ENCODE data around the gene DNMBP.

DNA sequence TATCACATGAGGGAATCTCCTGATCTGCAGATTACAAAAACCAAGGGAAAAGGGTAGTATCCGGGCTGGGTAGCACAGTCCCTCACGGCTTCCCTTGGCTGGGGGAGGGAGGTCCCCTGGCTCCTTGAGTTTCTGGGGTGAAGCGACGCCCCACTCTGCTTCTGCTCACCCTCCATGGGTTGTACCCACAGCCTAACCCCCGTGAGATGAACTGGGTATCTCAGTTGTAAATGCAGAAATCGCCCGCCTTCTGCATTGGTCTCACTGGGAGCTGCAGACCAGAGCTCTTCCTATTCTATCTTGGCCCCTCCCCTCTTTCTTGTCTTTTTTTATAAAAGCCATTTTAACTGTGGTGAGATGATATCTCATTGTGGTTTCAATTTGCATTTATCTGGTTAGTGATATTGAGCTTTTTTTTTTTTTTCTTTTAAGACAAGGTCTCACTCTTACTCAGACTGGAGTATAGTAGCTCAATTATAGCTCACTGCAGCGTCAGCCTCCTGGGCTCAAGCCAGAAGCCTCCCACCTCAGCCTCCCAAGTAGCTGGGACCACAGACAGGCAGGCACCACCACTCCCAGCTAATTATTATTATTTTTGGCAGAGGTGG, 139.5 kb downstream of the DNMBP start:
- TF ChIP-seq, protein P1, sequence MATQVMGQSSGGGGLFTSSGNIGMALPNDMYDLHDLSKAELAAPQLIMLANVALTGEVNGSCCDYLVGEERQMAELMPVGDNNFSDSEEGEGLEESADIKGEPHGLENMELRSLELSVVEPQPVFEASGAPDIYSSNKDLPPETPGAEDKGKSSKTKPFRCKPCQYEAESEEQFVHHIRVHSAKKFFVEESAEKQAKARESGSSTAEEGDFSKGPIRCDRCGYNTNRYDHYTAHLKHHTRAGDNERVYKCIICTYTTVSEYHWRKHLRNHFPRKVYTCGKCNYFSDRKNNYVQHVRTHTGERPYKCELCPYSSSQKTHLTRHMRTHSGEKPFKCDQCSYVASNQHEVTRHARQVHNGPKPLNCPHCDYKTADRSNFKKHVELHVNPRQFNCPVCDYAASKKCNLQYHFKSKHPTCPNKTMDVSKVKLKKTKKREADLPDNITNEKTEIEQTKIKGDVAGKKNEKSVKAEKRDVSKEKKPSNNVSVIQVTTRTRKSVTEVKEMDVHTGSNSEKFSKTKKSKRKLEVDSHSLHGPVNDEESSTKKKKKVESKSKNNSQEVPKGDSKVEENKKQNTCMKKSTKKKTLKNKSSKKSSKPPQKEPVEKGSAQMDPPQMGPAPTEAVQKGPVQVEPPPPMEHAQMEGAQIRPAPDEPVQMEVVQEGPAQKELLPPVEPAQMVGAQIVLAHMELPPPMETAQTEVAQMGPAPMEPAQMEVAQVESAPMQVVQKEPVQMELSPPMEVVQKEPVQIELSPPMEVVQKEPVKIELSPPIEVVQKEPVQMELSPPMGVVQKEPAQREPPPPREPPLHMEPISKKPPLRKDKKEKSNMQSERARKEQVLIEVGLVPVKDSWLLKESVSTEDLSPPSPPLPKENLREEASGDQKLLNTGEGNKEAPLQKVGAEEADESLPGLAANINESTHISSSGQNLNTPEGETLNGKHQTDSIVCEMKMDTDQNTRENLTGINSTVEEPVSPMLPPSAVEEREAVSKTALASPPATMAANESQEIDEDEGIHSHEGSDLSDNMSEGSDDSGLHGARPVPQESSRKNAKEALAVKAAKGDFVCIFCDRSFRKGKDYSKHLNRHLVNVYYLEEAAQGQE (IDR thresholded peaks at IDR 0.05; ENCODE audit: low read depth), result no peak
- TF ChIP-seq EP300 (IDR thresholded peaks at IDR 0.05; ENCODE audit: borderline replicate concordance), result no peak
- no peak for TF ChIP-seq FOXM1 (IDR thresholded peaks at IDR 0.05; ENCODE audit: borderline replicate concordance, low read depth)

Measured in Ishikawa (cell line).